ELF-1 (cell line): ENCODE results near the gene RASGRF1.
A peak's percentile ranks its signal among the peaks of the same experiment; 100 is the strongest.

ENCODE experiments used
- DNase-seq: peaks from one replicate; pipeline ENCODE4 v3.0.0-alpha.2; 2016; ENCODE audit warnings: low read depth, low spot score

RASGRF1 gene

DNA sequence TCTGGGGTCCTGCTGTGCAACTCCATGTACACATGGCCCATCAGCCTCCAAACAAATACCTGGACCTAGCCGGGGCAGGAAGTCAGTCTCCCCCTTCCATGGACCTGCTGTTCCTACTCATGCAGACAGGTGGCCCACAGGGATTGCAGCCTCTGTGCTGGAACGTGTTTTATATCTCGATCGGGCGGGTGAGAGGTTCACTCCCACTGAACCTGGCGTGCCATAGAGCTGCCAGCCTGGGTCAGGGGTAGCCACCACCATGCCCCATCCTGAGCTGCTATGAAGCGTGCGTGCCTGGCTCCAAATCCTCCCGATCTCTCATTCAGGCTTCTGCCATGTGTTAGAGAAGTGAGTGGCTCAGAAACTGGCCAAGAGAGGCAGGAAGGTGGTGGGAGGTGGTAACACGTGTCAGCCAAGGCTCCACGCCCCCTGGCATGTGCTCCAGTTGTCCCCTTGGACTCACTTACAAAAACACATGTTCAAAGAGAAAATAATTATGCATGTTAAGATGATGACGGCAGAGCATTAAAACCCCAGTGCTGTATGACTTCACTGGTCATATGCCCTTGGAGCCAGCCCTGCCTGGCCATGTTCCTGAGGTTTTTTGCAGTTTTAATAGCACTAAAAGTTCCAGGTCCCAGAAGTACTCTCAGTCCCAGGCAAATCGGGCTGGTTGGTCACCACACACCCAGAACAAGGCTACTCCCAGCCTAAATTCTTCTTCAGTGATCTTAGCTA lies 176.4 kb downstream of the RASGRF1 start:
- DNase-seq = peak; percentile 21

DNA sequence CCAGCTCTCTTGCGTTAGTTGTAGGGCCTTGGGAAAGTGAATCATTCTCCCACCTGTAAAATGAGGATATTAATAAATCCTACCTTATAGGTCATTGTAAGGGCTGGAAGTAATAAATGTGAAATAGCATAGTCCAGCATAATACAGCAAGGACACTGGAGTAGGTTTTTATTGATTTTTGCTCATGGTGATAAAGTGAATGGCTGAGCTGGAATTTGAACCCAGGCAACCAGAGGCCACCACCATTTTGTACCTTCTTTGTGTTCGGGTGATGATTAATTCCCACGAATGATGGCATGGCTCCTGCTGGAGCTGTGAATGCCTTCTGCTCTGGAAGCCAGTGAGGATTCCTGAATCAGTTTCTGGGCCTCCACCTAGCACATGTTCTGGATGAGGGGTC lies 177.6 kb downstream of the RASGRF1 start:
- DNase-seq = no peak

DNA sequence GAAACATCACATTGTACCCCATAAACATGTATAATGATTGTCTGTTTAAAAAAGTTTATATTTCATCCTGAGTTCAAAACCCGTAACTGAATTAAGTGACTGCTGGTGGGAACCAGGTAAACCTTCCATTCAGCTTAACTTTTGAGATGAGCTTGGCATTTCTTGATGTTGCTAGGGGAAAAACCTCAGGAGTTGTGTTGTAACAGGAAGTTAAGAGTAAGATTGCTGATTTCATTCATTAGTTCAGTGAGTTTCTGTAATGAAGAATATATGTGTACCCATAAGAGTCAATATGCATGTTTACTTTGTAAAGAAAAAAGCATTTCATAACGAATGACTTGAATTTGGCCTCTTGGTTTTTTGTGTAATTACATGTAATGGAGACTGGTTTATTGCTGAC lies 178.3 kb downstream of the RASGRF1 start:
- DNase-seq = no peak

DNA sequence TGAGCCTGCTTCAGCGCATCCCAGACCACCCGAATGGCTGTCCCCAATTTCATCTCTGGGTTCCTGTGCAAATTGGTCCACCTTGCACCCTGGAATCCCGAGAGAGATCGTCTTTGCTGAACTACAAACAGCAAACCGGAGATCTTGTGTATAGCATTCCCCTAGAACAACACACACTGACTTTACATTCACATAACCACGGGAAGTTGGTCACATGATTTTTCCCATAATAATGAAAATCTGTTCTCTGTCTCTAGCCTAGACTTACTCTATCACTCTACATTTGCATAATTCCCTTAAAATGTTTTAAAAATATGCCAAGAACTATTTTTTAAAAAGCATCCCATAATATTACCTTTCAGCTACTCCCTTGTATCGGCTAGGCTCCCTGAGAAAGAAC lies 180.3 kb downstream of the RASGRF1 start:
- no peak for DNase-seq
